8988T (cell line): ENCODE results near the gene XPC.

Experiments used
- DNase-seq: peaks from one replicate; pipeline ENCODE4 v3.0.0; 2011

The XPC gene

GRCh38 chr3:14169871-14170270 lies 8.5 kb downstream of the XPC start:
- no peak for DNase-seq

- no peak for DNase-seq
Measured at GRCh38 chr3:14169435-14169834, 9.0 kb downstream of the XPC start.

- no peak for DNase-seq
Measured at GRCh38 chr3:14166877-14167603, 11.4 kb downstream of the XPC start.

GRCh38 chr3:14162178-14162577 lies 16.2 kb downstream of the XPC start:
- no peak for DNase-seq

GRCh38 chr3:14161282-14161681 lies 17.1 kb downstream of the XPC start:
- no peak for DNase-seq

- no peak for DNase-seq
Measured at GRCh38 chr3:14159426-14159825, 19.0 kb downstream of the XPC start.

GRCh38 chr3:14158370-14158769 lies 20.0 kb downstream of the XPC start:
- no peak for DNase-seq

- no peak for DNase-seq
Measured at GRCh38 chr3:14157951-14158350, 20.4 kb downstream of the XPC start.

GRCh38 chr3:14156843-14157561 lies 21.4 kb downstream of the XPC start:
- no peak for DNase-seq

- DNase-seq: no peak
Measured at GRCh38 chr3:14156201-14156600, 22.2 kb downstream of the XPC start.

- DNase-seq: no peak
Measured at GRCh38 chr3:14154895-14155440, 23.4 kb downstream of the XPC start.

GRCh38 chr3:14154276-14154675 lies 24.1 kb downstream of the XPC start:
- DNase-seq: no peak

- DNase-seq: no peak
Measured at GRCh38 chr3:14153663-14154062, 24.7 kb downstream of the XPC start.

GRCh38 chr3:14152963-14153355 lies 25.4 kb downstream of the XPC start:
- no peak for DNase-seq

GRCh38 chr3:14152233-14152962 lies 26.0 kb downstream of the XPC start:
- DNase-seq: no peak

GRCh38 chr3:14151471-14152083 lies 26.8 kb downstream of the XPC start:
- no peak for DNase-seq

- DNase-seq: no peak
Measured at GRCh38 chr3:14150491-14151230, 27.7 kb downstream of the XPC start.

GRCh38 chr3:14150078-14150477 lies 28.3 kb downstream of the XPC start:
- no peak for DNase-seq

- no peak for DNase-seq
Measured at GRCh38 chr3:14148041-14148985, 30.1 kb downstream of the XPC start.

- DNase-seq: no peak
Measured at GRCh38 chr3:14147617-14148016, 30.8 kb downstream of the XPC start.

- no peak for DNase-seq
Measured at GRCh38 chr3:14147066-14147435, 31.4 kb downstream of the XPC start.
